NCI-H2081 (cell line): ENCODE data around the gene PKN2.
"Not testable (repeated sequence)": the region's sequence is repeated elsewhere in the genome, so short reads cannot be mapped to it uniquely, and the experiment has no call there.

Experiments
- DNase-seq, 2 experiments: peaks; one replicate each; lab custom pipeline; 2025; lab: John Stamatoyannopoulos, UW

Gene PKN2

DNA sequence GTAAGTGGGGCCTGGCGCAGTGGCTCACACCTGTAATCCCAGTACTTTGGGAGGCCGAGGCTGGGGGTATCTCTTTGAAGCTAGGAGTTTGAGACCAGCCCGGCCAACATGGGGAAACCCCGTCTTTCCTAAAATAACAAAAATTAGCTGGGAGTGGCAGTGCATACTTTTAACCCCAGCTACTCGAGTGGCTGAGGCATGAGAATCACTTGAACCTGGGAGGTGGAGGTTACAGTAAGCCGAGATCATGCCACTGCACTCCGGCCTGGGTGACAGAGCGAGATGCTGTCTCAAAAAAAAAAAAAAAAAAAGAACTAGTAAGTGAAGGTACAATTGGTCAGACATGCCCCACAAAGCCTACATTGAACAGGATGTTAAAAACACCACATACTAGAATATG is 196.6 kb downstream of the PKN2 start:
- not testable (repeated sequence) for DNase-seq

DNA sequence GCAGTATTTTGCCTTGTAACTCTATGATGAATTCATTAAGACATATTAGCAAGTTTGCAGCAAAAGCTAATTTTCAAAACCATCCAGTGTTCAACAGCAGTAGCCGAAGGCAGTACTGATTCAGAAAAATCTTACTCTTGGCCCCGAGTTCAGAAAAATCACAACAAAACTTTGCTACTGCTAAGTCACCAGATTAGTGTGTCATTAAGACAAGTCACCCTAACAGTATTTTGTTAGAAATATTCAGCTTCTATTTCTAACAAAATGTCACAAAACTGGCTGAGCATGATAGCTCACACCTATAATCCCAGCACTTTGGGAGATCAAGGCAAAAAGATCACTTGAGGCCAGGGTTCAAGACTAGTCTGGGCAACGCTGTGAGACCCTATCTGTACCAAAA is 199.1 kb downstream of the PKN2 start:
- no peak for DNase-seq
